GM23338 (cell line): ENCODE measurements around the gene PTPRN2. TPM values are rescaled to one million over a fixed set of nuclear protein-coding genes. Genes with fewer than 3 reads are reported as not detected.

Experiments
- ATAC-seq: fragments of 200-7000 bp; cut with Tn5 transposase; 3 replicates; pipeline ENCODE4 v1.9.1; 2020
- DNase-seq: peaks from one replicate; pipeline ENCODE4 v3.0.0-alpha.2; 2015; ENCODE audit warnings: low spot score
- H2AFZ ChIP-seq: fragments of 200-600 bp; sonication (generic); 2 replicates; pipeline ENCODE4 v1.8.0; 2016; ENCODE audit warnings: antibody characterized with exemption, mild to moderate bottlenecking, moderate library complexity
- H3F3A ChIP-seq: fragments of 200-600 bp; sonication (generic); replicated peaks from 2 replicates; pipeline ENCODE4 v1.8.0; 2017; ENCODE audit warnings: antibody characterized with exemption, mixed run types, low read depth
- H3K27ac ChIP-seq: fragments of 200-600 bp; sonication (generic); 2 replicates; pipeline ENCODE4 v1.6.1; 2016; ENCODE audit warnings: low read depth
- H3K27me3 ChIP-seq: fragments of 200-600 bp; sonication (generic); 2 replicates; pipeline ENCODE4 v1.8.0; 2016; ENCODE audit warnings: mild to moderate bottlenecking, mixed run types, moderate library complexity; ENCODE audit not compliant: insufficient read depth
- H3K36me3 ChIP-seq: fragments of 200-600 bp; sonication (generic); 2 replicates; pipeline ENCODE4 v1.8.0; 2016; ENCODE audit warnings: mild to moderate bottlenecking; ENCODE audit not compliant: insufficient read depth
- H3K4me1 ChIP-seq: fragments of 200-600 bp; sonication (generic); 2 replicates; pipeline ENCODE4 v1.8.0; 2016; ENCODE audit warnings: mild to moderate bottlenecking, moderate library complexity; ENCODE audit not compliant: insufficient read depth
- H3K4me2 ChIP-seq: fragments of 200-600 bp; sonication (generic); 2 replicates; pipeline ENCODE4 v1.7.1; 2017; ENCODE audit warnings: mixed run types
- H3K4me3 ChIP-seq: fragments of 200-600 bp; sonication (generic); 2 replicates; pipeline ENCODE4 v1.6.1; 2016; ENCODE audit warnings: mixed run types
- H3K79me2 ChIP-seq: fragments of 200-600 bp; sonication (generic); replicated peaks from 2 replicates; pipeline ENCODE4 v1.8.0; 2017; ENCODE audit warnings: mild to moderate bottlenecking; ENCODE audit not compliant: insufficient read depth
- H3K9me2 ChIP-seq: fragments of 200-600 bp; sonication (generic); 2 replicates; pipeline ENCODE4 v1.8.0; 2017; ENCODE audit not compliant: insufficient read depth
- H4K20me1 ChIP-seq: fragments of 200-600 bp; sonication (generic); replicated peaks from 2 replicates; pipeline ENCODE4 v1.8.0; 2017; ENCODE audit warnings: mild to moderate bottlenecking; ENCODE audit not compliant: insufficient read depth
- H3K27ac Mint-ChIP-seq: 2 replicates; pipeline ENCODE4 v1.8.0; 2020; ENCODE audit warnings: inconsistent platforms, mild to moderate bottlenecking, moderate library complexity, mixed read lengths
- H3K27me3 Mint-ChIP-seq: 3 replicates; pipeline ENCODE4 v1.8.0; 2022; ENCODE audit warnings: low read depth, mild to moderate bottlenecking, moderate library complexity, mixed read lengths, inconsistent platforms; ENCODE audit not compliant: insufficient read depth, poor library complexity
- H3K36me3 Mint-ChIP-seq: 3 replicates; pipeline ENCODE4 v1.8.0; 2021; ENCODE audit warnings: low read depth, mild to moderate bottlenecking, inconsistent platforms, moderate library complexity, mixed read lengths
- H3K4me1 Mint-ChIP-seq: 3 replicates; pipeline ENCODE4 v1.8.0; 2020; ENCODE audit warnings: mild to moderate bottlenecking, inconsistent platforms, mixed read lengths
- H3K4me3 Mint-ChIP-seq: 3 replicates; pipeline ENCODE4 v1.8.0; 2021; ENCODE audit warnings: moderate library complexity, mild to moderate bottlenecking, inconsistent platforms, mixed read lengths
- H3K9me3 Mint-ChIP-seq: 3 replicates; pipeline ENCODE4 v1.8.0; 2020; ENCODE audit warnings: moderate library complexity, mild to moderate bottlenecking, inconsistent platforms, mixed read lengths
- CREB1 ChIP-seq: fragments of 250-450 bp; sonication (Bioruptor Pico); IDR thresholded peaks from 2 replicates; pipeline ENCODE4 v1.5.0; 2020; ENCODE audit warnings: low read depth, mild to moderate bottlenecking, moderate library complexity
- EZH2 ChIP-seq: fragments of 200-600 bp; sonication (generic); IDR thresholded peaks from one replicate; pipeline ENCODE4 v1.8.0; 2017; ENCODE audit warnings: antibody characterized with exemption, mild to moderate bottlenecking, low read depth; ENCODE audit not compliant: unreplicated experiment
- EZH2phosphoT487 ChIP-seq: fragments of 200-600 bp; sonication (generic); IDR thresholded peaks from one replicate; pipeline ENCODE4 v1.8.1; 2018; ENCODE audit warnings: antibody characterized with exemption; ENCODE audit not compliant: unreplicated experiment
- NANOG ChIP-seq: IDR thresholded peaks from 2 replicates; pipeline ENCODE4 v1.6.1; 2016; ENCODE audit warnings: antibody characterized with exemption, borderline replicate concordance
- POLR2AphosphoS5 ChIP-seq: IDR thresholded peaks from 2 replicates; pipeline ENCODE4 v1.6.1; 2016; ENCODE audit warnings: antibody characterized with exemption, low read depth
- ZNF462 ChIP-seq: fragments of 250-450 bp; sonication (Bioruptor Pico); IDR thresholded peaks from 2 replicates; pipeline ENCODE4 v1.5.0; 2020; ENCODE audit warnings: mild to moderate bottlenecking, moderate library complexity
- polyA plus RNA-seq: library from polyadenylated mRNA; unstranded; fragments of >200 nt; fragmentation: Nextera tagmentation; extraction: Ambion mirVana; gene quantifications from 2 replicates; pipeline ENCODE4 v1.2.1, GENCODE V29; 2016
- total RNA-seq: library from RNA; depleted of rRNA; stranded (reverse); fragments of >200 nt; shearing (Covaris generic); gene quantifications from 2 replicates; pipeline ENCODE4 v1.2.3, GENCODE V29; 2014
- TF ChIP-seq, protein P1 (sequence below), 2 experiments: fragments of 200-600 bp in 1 of 2; sonication (generic) in 1 of 2; conservative IDR thresholded peaks; 2 replicates each; pipeline versions ENCODE4 v1.5.1 to v1.6.1; 2016 to 2017; ENCODE audit warnings: antibody characterized with exemption in 2 of 2, low read depth in 2 of 2, mild to moderate bottlenecking in 2 of 2, moderate library complexity in 1 of 2

Gene PTPRN2
- total and polyA plus RNA-seq, 2 experiments from 2014 or later: 0.87 to 4.0 TPM

DNA sequence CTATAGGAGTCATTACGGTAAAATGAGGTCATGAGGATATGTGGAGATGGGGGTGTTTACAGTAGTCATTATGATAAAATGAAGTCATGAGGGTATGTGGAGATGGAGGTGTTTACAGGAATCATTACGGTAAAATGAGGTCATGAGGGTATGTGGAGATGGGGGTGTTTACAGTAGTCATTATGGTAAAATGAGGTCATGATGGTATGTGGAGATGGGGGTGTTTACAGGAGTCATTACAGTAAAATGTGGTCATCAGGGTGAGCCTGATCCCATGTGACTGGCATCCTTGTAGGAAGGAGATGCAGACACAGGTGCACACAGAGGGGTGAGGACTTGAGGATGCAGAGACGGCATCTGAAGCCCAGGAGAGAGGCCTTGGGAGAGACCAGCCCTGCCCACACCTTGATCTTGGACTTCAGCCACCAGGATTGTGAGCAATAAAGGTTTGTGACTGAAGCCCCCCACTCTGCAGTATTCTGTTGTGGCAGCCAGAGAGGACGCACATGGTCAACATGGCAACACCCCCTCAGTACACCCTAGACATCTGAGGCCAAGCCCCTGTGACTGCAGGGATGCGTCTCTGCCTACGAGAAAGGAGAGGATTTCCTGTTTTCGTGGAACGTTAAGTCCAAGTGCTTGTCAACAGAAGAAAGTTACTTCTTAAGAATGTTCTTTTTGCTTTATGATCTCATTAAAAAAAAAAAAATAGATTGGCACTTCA is 706.4 kb downstream of the PTPRN2 start:
- Histone ChIP-seq H3K27me3 (no peaks in the 10 kb centered on the region), H3K4me3 (no peak overlapping the region), H3K36me3 (no peaks in the 10 kb centered on the region), H4K20me1 (no peaks in the 10 kb centered on the region), H3K27ac (no peak overlapping the region), H3K79me2 (no peaks in the 10 kb centered on the region), H3F3A (no peaks in the 10 kb centered on the region), H3K4me1 (no peaks in the 10 kb centered on the region), H2AFZ (no peak overlapping the region), H3K4me2 (no peak overlapping the region), H3K9me2 (no peaks in the 10 kb centered on the region)
- H3K27me3 Mint-ChIP-seq: peaks cover 5% of the 10 kb centered on the region
- DNase-seq (no peak), ATAC-seq (no peak)
- no peak overlapping the region for H3K27ac Mint-ChIP-seq
- peaks cover 34% of the 10 kb centered on the region for H3K36me3 Mint-ChIP-seq
- TF ChIP-seq EZH2: no peak
- TF ChIP-seq, protein P1, sequence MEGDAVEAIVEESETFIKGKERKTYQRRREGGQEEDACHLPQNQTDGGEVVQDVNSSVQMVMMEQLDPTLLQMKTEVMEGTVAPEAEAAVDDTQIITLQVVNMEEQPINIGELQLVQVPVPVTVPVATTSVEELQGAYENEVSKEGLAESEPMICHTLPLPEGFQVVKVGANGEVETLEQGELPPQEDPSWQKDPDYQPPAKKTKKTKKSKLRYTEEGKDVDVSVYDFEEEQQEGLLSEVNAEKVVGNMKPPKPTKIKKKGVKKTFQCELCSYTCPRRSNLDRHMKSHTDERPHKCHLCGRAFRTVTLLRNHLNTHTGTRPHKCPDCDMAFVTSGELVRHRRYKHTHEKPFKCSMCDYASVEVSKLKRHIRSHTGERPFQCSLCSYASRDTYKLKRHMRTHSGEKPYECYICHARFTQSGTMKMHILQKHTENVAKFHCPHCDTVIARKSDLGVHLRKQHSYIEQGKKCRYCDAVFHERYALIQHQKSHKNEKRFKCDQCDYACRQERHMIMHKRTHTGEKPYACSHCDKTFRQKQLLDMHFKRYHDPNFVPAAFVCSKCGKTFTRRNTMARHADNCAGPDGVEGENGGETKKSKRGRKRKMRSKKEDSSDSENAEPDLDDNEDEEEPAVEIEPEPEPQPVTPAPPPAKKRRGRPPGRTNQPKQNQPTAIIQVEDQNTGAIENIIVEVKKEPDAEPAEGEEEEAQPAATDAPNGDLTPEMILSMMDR (conservative IDR thresholded peaks at IDR 0.05; ENCODE audit: low read depth in 2 of 2): no peak
- no peak for TF ChIP-seq ZNF462 (CRISPR knock-in tag)
- no peak for TF ChIP-seq CREB1 (CRISPR knock-in tag)
- no peak for TF ChIP-seq NANOG
- TF ChIP-seq POLR2AphosphoS5: no peak
- no peak for TF ChIP-seq EZH2phosphoT487
- no peak overlapping the region for H3K4me3 Mint-ChIP-seq
- H3K4me1 Mint-ChIP-seq: no peaks in the 10 kb centered on the region
- H3K9me3 Mint-ChIP-seq: peaks cover 14% of the 10 kb centered on the region
